ENCODE data around the gene KIF21A. TPM values are rescaled to one million over a fixed set of nuclear protein-coding genes. Genes with fewer than 3 reads are reported as not detected.

The KIF21A gene
- total and polyA plus RNA-seq, 2 donors (not counting 3 experiments of a cell fraction or from before 2014, with no cell fraction given) = 1.8 to 10.1 TPM

- no TSS peak for BruUV-seq (replicated peaks)
- intact Hi-C loops (cut with micrococcal nuclease) = no loop called here
- TF ChIP-seq, protein P1, sequence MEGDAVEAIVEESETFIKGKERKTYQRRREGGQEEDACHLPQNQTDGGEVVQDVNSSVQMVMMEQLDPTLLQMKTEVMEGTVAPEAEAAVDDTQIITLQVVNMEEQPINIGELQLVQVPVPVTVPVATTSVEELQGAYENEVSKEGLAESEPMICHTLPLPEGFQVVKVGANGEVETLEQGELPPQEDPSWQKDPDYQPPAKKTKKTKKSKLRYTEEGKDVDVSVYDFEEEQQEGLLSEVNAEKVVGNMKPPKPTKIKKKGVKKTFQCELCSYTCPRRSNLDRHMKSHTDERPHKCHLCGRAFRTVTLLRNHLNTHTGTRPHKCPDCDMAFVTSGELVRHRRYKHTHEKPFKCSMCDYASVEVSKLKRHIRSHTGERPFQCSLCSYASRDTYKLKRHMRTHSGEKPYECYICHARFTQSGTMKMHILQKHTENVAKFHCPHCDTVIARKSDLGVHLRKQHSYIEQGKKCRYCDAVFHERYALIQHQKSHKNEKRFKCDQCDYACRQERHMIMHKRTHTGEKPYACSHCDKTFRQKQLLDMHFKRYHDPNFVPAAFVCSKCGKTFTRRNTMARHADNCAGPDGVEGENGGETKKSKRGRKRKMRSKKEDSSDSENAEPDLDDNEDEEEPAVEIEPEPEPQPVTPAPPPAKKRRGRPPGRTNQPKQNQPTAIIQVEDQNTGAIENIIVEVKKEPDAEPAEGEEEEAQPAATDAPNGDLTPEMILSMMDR (IDR thresholded peaks at IDR 0.05; ENCODE audit: extremely low read depth in 1 of 2, insufficient read depth in 1 of 2, low read depth in 1 of 2, low read length in 2 of 2) = no peak
- no peak for TF ChIP-seq EZH2 (IDR thresholded peaks at IDR 0.05; ENCODE audit: borderline replicate concordance, low read depth, low read length, severe bottlenecking)
- no peak for TF ChIP-seq POLR2A (IDR thresholded peaks at IDR 0.05; ENCODE audit: low read depth, low read length)
- no peak for TF ChIP-seq FOS (IDR thresholded peaks at IDR 0.05; ENCODE audit: borderline replicate concordance, insufficient read depth, low read length)
- no peak for TF ChIP-seq MYC (IDR thresholded peaks at IDR 0.05; ENCODE audit: low read depth, low read length)
- TF ChIP-seq JUN (IDR thresholded peaks at IDR 0.05; ENCODE audit: borderline replicate concordance, insufficient read depth, insufficient read length, low read depth) = no peak
- TF ChIP-seq POLR2AphosphoS5 (IDR thresholded peaks at IDR 0.05; ENCODE audit: insufficient read depth, low read depth, low read length) = no peak
- TF ChIP-seq GATA2 (IDR thresholded peaks at IDR 0.05; ENCODE audit: insufficient read depth, insufficient read length, low read depth, low read length) = no peak
Observed at GRCh38 chr12:39383114-39383513, 59.8 kb downstream of the KIF21A start.

More at GRCh38 chr12:39383114-39383513, 59.8 kb downstream of the KIF21A start:
- Histone ChIP-seq H4K20me1 (replicated peaks; ENCODE audit: control insufficient read depth, extremely low read depth, insufficient read depth, low read length) (no peaks in the 10 kb centered on the region), H3K36me3 (ENCODE audit: control insufficient read depth in 2 of 2, extremely low read depth in 1 of 2, insufficient read depth in 2 of 2, low read length in 2 of 2) (no peaks in the 10 kb centered on the region), H3K9me3 (replicated peaks; ENCODE audit: control insufficient read depth, insufficient read depth, low read length) (no peaks in the 10 kb centered on the region), H3K4me2 (ENCODE audit: insufficient read depth, low read length) (no peak overlapping the region), H3K4me1 (ENCODE audit: control insufficient read depth, extremely low read depth, insufficient read depth, low read length) (no peaks in the 10 kb centered on the region), H3K9me1 (replicated peaks; ENCODE audit: control insufficient read depth, extremely low read depth, insufficient read depth, low read length) (no peaks in the 10 kb centered on the region), H3K27ac (ENCODE audit: insufficient read depth, low read depth, low read length) (no peak overlapping the region), H2AFZ (ENCODE audit: low read depth, low read length) (no peak overlapping the region), H3K4me3 (replicated peaks in 1 of 3; ENCODE audit: insufficient read depth in 1 of 3, low read depth in 1 of 3, low read length in 3 of 3) (no peak overlapping the region), H3K9ac (replicated peaks; ENCODE audit: extremely low read depth, insufficient read depth, low read length) (no peak overlapping the region), H3K79me2 (ENCODE audit: control insufficient read depth, insufficient read depth, low read length) (no peaks in the 10 kb centered on the region), H3K27me3 (ENCODE audit: control insufficient read depth in 2 of 2, insufficient read depth in 2 of 2, low read length in 2 of 2) (no peaks in the 10 kb centered on the region)
- FAIRE-seq = no peak
- dilution Hi-C loops (cut with MboI; ENCODE audit: extremely low pct_ligation_motif_present, low sequenced_read_pairs) = no loop called here
- DNase-seq (ENCODE audit: low read depth, low spot score) = no peak
- ChIA-PET CTCF (interaction anchor here (1.2 kb wide), 1 partner anchor 11 kb away, joined by 4 read pairs; no protein-coding TSS in a partner anchor), POLR2A (no interaction called here)

Measured in endothelial cell of umbilical vein (primary cell).